A673 (cell line): ENCODE data around the gene PTCHD1. TPM values are rescaled to one million over a fixed set of nuclear protein-coding genes. Genes with fewer than 3 reads are reported as not detected.

Experiments
- BruUV-seq: library from RNA; stranded (reverse); fragments of 400-500 nt; replicated peaks from 2 replicates; lab custom pipeline; 2021; lab: Mats Ljungman, UMichigan
- CTCF ChIA-PET: fragments of 300-600 bp; sonication (Branson Sonifier 250); formaldehyde crosslinking; loops from one replicate; lab custom pipeline; 2022; ENCODE audit warnings: antibody characterized with exemption; lab: Charles Lee
- POLR2A ChIA-PET: fragments of 300-600 bp; sonication (Branson Sonifier 250); formaldehyde crosslinking; loops from one replicate; lab custom pipeline; 2022; ENCODE audit warnings: antibody characterized with exemption; ENCODE audit not compliant: low non-redundant PET; lab: Charles Lee
- DNase-seq: peaks from one replicate; pipeline ENCODE4 v3.0.0-alpha.2; 2015; ENCODE audit warnings: low spot score
- H3K27ac ChIP-seq: fragments of 200-600 bp; sonication (generic); 2 replicates; pipeline ENCODE4 v1.5.1; 2016; ENCODE audit warnings: mixed run types, low read depth, mild to moderate bottlenecking, mixed read lengths, antibody characterized with exemption, low read length; ENCODE audit not compliant: poor library complexity, severe bottlenecking
- H3K27me3 ChIP-seq: fragments of 200-600 bp; sonication (generic); replicated peaks from 2 replicates; pipeline ENCODE4 v1.6.1; 2017; ENCODE audit warnings: mixed run types, low read depth, mild to moderate bottlenecking, mixed read lengths, antibody characterized with exemption, low read length; ENCODE audit not compliant: insufficient read depth, poor library complexity
- H3K36me3 ChIP-seq: fragments of 200-600 bp; sonication (generic); 2 replicates; pipeline ENCODE4 v1.6.1; 2016; ENCODE audit warnings: mixed run types, mild to moderate bottlenecking, mixed read lengths, antibody characterized with exemption, low read length; ENCODE audit not compliant: insufficient read depth, poor library complexity, severe bottlenecking
- H3K4me1 ChIP-seq: fragments of 200-600 bp; sonication (generic); 2 replicates; pipeline ENCODE4 v1.6.1; 2017; ENCODE audit warnings: mixed run types, mild to moderate bottlenecking, mixed read lengths, antibody characterized with exemption, low read length; ENCODE audit not compliant: insufficient read depth, poor library complexity, severe bottlenecking
- H3K4me3 ChIP-seq: fragments of 200-600 bp; sonication (generic); 2 replicates; pipeline ENCODE4 v1.5.1; 2016; ENCODE audit warnings: low read depth, mixed run types, mild to moderate bottlenecking, mixed read lengths, low read length; ENCODE audit not compliant: poor library complexity, severe bottlenecking
- H3K9me3 ChIP-seq: fragments of 200-600 bp; sonication (generic); 2 replicates; pipeline ENCODE4 v1.6.1; 2016; ENCODE audit warnings: mixed run types, low read depth, mild to moderate bottlenecking, mixed read lengths, antibody characterized with exemption, low read length; ENCODE audit not compliant: poor library complexity, severe bottlenecking
- EZH2 ChIP-seq: fragments of 200-600 bp; sonication (generic); IDR thresholded peaks from 2 replicates; pipeline ENCODE4 v1.6.1; 2017; ENCODE audit warnings: borderline replicate concordance, low read depth, mild to moderate bottlenecking, mixed read lengths, antibody characterized with exemption, low read length; ENCODE audit not compliant: poor library complexity, severe bottlenecking
- intact Hi-C: fragments of 100-400 bp; cut with micrococcal nuclease; formaldehyde crosslinking; loops from one replicate; pipeline ENCODE4 v1.10.0; 2022; ENCODE audit not compliant: unreplicated experiment
- total RNA-seq: library from RNA; stranded (reverse); gene quantifications from 2 replicates; pipeline ENCODE4 v1.2.3, GENCODE V29; 2021
- TF ChIP-seq, protein P1 (sequence below): fragments of 300-800, 200-600 bp; sonication (generic); conservative IDR thresholded peaks from 2 replicates; pipeline ENCODE4 v1.5.1; 2017; ENCODE audit warnings: low read depth, mild to moderate bottlenecking, antibody characterized with exemption, low read length, moderate library complexity, mixed read lengths

Gene PTCHD1
- total RNA-seq, 1 experiment from 2014 or later: 0.02 TPM

DNA sequence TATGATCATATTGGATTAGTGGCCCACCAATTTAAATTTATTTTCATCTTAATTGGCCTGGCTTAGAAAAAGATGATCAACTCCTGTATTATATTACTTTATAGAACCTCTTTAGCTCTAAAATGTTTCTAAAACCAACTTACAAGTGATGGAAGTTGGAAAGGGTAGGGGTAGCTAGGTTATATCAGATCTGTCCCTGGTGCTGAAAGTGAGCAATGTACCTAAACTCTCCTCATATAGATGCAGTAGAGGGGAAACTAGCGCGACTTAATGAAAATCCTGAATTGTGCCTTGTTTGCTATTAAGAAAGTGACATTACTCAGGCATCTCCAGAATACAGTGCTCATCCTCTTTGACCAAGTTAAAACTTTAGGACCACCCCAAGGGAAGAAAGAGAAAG is 7.5 kb upstream of the PTCHD1 start:
- no peaks in the 10 kb centered on the region for H3K9me3 ChIP-seq
- DNase-seq: peak; percentile 9
- H3K4me3 ChIP-seq: no peak overlapping the region
- CTCF ChIA-PET: no interaction called here
- no peak overlapping the region for H3K27ac ChIP-seq
- no peaks in the 10 kb centered on the region for H3K36me3 ChIP-seq
- intact Hi-C loops: no loop called here
- BruUV-seq: no TSS peak
- POLR2A ChIA-PET: no interaction called here
- peaks cover 36% of the 10 kb centered on the region for H3K27me3 ChIP-seq
- no peaks in the 10 kb centered on the region for H3K4me1 ChIP-seq
- no peak for TF ChIP-seq EZH2
- TF ChIP-seq, protein P1, sequence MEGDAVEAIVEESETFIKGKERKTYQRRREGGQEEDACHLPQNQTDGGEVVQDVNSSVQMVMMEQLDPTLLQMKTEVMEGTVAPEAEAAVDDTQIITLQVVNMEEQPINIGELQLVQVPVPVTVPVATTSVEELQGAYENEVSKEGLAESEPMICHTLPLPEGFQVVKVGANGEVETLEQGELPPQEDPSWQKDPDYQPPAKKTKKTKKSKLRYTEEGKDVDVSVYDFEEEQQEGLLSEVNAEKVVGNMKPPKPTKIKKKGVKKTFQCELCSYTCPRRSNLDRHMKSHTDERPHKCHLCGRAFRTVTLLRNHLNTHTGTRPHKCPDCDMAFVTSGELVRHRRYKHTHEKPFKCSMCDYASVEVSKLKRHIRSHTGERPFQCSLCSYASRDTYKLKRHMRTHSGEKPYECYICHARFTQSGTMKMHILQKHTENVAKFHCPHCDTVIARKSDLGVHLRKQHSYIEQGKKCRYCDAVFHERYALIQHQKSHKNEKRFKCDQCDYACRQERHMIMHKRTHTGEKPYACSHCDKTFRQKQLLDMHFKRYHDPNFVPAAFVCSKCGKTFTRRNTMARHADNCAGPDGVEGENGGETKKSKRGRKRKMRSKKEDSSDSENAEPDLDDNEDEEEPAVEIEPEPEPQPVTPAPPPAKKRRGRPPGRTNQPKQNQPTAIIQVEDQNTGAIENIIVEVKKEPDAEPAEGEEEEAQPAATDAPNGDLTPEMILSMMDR: no peak

DNA sequence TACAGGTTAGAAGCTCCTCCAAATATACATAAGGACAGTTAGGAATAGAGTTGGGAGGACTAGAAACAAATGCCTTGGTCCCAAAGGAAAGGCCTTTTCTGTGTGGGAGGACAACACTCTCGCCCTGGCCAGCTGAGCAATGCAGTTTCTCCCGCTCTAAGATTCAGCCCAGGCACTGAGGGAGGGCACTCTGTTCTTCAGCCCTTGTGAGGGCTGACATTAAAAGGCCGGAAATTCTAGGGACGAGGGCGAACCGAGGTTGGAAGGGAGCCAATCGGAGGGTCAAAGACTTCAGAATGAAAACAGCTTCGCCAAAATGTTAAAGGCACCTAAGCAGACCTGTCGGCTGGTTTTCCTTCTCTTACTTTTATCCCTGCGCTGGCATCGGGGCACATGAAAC is 2.9 kb upstream of the PTCHD1 start:
- TF ChIP-seq, protein P1: no peak
- no peak for TF ChIP-seq EZH2
- Histone ChIP-seq H3K36me3 (no peaks in the 10 kb centered on the region), H3K27ac (no peak overlapping the region), H3K4me1 (no peaks in the 10 kb centered on the region), H3K9me3 (no peaks in the 10 kb centered on the region), H3K4me3 (no peak overlapping the region), H3K27me3 (peaks cover 73% of the 10 kb centered on the region)
- BruUV-seq: no TSS peak
- no peak for DNase-seq
- intact Hi-C loops: no loop called here
- ChIA-PET POLR2A (no interaction called here), CTCF (no interaction called here)

DNA sequence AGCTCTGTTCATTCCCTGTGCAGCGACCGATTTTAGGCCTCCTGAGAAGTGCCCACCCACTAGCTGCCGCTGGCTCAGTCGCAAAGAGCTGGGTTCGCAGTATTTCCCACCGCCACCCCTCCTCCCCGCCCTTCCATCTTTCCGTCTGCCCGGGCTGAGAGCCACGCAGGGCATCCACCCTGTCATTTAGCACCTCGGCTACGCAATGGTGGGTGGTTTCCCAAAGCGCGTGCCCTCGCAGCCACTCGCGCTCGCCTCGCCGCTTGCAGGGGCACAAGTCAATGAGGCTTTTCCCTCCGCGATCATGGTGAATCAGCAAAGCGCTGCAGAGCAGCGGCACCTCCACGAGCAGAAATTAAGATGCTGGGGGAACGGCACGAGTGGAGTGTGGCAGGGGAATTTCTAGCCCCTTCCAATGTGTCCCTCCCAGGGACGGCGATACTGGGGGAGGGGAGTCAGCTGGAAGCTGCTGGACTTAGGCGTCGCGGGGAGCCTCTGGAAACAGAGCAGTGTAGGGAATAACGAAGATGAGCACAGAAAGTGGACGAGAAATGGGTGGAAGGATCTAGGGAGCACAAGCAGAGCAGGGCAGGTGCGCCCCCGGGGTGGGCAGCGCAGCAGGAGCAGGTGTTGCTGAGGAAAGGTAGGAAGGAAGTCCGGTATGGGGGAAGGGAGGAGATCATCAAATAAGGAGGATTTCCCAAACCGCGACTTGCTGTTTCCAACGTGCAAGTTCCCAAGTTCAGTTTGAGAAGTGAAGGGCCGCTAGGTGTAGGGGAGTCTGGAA is 2.4 kb upstream of the PTCHD1 start:
- intact Hi-C loops: no loop called here
- CTCF ChIA-PET: no interaction called here
- TF ChIP-seq EZH2: peak; percentile 8
- TF ChIP-seq, protein P1: no peak
- H3K4me3 ChIP-seq: peak overlapping the region; percentile 2
- no peak for DNase-seq
- POLR2A ChIA-PET: no interaction called here
- no peaks in the 10 kb centered on the region for H3K36me3 ChIP-seq
- H3K27ac ChIP-seq: no peak overlapping the region
- H3K27me3 ChIP-seq: peaks cover 77% of the 10 kb centered on the region
- no peaks in the 10 kb centered on the region for H3K4me1 ChIP-seq
- no peaks in the 10 kb centered on the region for H3K9me3 ChIP-seq
- no TSS peak for BruUV-seq
